GM15510 (cell line): ENCODE data around the gene ECI1.

ENCODE experiments used
- POLR2A ChIP-seq: IDR thresholded peaks from 3 replicates; pipeline ENCODE4 v1.6.1; 2011; ENCODE audit warnings: borderline replicate concordance; ENCODE audit not compliant: insufficient read length; ENCODE audit errors: extremely low read depth

The ECI1 gene

GRCh38 chr16:2251296-2252111 lies at the start of gene ECI1:
Gene ECI1 (minus strand): TSS chr16:2251587. CDS start chr16:2251566, 21 bp downstream.
- TF ChIP-seq POLR2A: peak; percentile 92

GRCh38 chr16:2299915-2300192 lies 48.5 kb upstream of the ECI1 start:
- TF ChIP-seq POLR2A: no peak

- TF ChIP-seq POLR2A: no peak
These were observed 47.9 kb upstream of the ECI1 start for GRCh38 chr16:2299121-2299914.

GRCh38 chr16:2298621-2299020 lies 47.2 kb upstream of the ECI1 start:
- no peak for TF ChIP-seq POLR2A

- TF ChIP-seq POLR2A: no peak
These were observed 46.1 kb upstream of the ECI1 start for GRCh38 chr16:2297506-2297860.

- no peak for TF ChIP-seq POLR2A
These were observed 45.5 kb upstream of the ECI1 start for GRCh38 chr16:2296661-2297505.

GRCh38 chr16:2295056-2295798 lies 43.8 kb upstream of the ECI1 start:
- no peak for TF ChIP-seq POLR2A

GRCh38 chr16:2292221-2292620 lies 40.8 kb upstream of the ECI1 start:
- TF ChIP-seq POLR2A: no peak

- no peak for TF ChIP-seq POLR2A
These were observed 37.9 kb upstream of the ECI1 start for GRCh38 chr16:2289282-2289681.

- TF ChIP-seq POLR2A: no peak
These were observed 37.3 kb upstream of the ECI1 start for GRCh38 chr16:2288726-2289125.

- no peak for TF ChIP-seq POLR2A
These were observed 36.6 kb upstream of the ECI1 start for GRCh38 chr16:2287916-2288547.

- TF ChIP-seq POLR2A: no peak
These were observed 35.2 kb upstream of the ECI1 start for GRCh38 chr16:2286550-2286949.

- no peak for TF ChIP-seq POLR2A
These were observed 34.4 kb upstream of the ECI1 start for GRCh38 chr16:2285731-2286191.

GRCh38 chr16:2284797-2285576 lies 33.6 kb upstream of the ECI1 start:
- TF ChIP-seq POLR2A: no peak
